HepG2 (cell line): ENCODE data around the gene INPP5K. TPM values are rescaled to one million over a fixed set of nuclear protein-coding genes. Genes with fewer than 3 reads are reported as not detected.

Experiments used
- CHCHD3 ChIP-seq: sonication (generic); formaldehyde crosslinking; IDR thresholded peaks from 2 replicates; pipeline ENCODE4 v1.8.0; 2022; ENCODE audit warnings: mild to moderate bottlenecking, missing genetic modification reagents, moderate library complexity
- EP300 ChIP-seq, 3 experiments: sonication (generic) in 1 of 3; formaldehyde crosslinking in 1 of 3; IDR thresholded peaks; 2 replicates each; pipeline versions ENCODE4 v1.5.1 to v1.6.1; 2011 to 2020; ENCODE audit warnings: low read depth in 2 of 3, low read length in 2 of 3, borderline replicate concordance in 1 of 3, improper control_type of control experiment in 1 of 3, mild to moderate bottlenecking in 1 of 3, missing genetic modification reagents in 1 of 3, moderate library complexity in 1 of 3
- FOXK2 ChIP-seq: fragments of 450-650 bp; IDR thresholded peaks from 2 replicates; pipeline ENCODE4 v1.6.1; 2016
- FOXO1 ChIP-seq: sonication (generic); formaldehyde crosslinking; IDR thresholded peaks from 2 replicates; pipeline ENCODE4 v1.4.0; 2020; ENCODE audit warnings: missing genetic modification reagents
- KMT2B ChIP-seq: IDR thresholded peaks from 2 replicates; pipeline ENCODE4 v1.6.1; 2016; ENCODE audit warnings: missing genetic modification reagents, missing compliant biosample characterization
- NFE2 ChIP-seq: sonication (generic); formaldehyde crosslinking; IDR thresholded peaks from 2 replicates; pipeline ENCODE4 v1.4.0; 2020; ENCODE audit warnings: missing genetic modification reagents
- SMARCC2 ChIP-seq: fragments of 450-650 bp; IDR thresholded peaks from 2 replicates; pipeline ENCODE4 v1.6.1; 2017; ENCODE audit warnings: antibody characterized with exemption, mild to moderate bottlenecking
- SRSF9 ChIP-seq: fragments of 200-400 bp; formaldehyde crosslinking; IDR thresholded peaks from 2 replicates; pipeline ENCODE4 v1.6.1; 2018; ENCODE audit warnings: borderline replicate concordance, mild to moderate bottlenecking, low read depth, low read length; ENCODE audit not compliant: insufficient read depth, poor library complexity, severe bottlenecking
- TMF1 ChIP-seq: sonication (generic); formaldehyde crosslinking; IDR thresholded peaks from 2 replicates; pipeline ENCODE4 v1.8.1; 2022; ENCODE audit warnings: low read depth, missing genetic modification reagents
- ZNF547 ChIP-seq: sonication (generic); formaldehyde crosslinking; IDR thresholded peaks from 2 replicates; pipeline ENCODE4 v1.5.1; 2020; ENCODE audit warnings: mild to moderate bottlenecking, missing genetic modification reagents
- polyA plus RNA-seq, 8 experiments: library from polyadenylated mRNA; depleted of rRNA in 3 of 8; stranded (reverse) in 7 of 8; unstranded in 1 of 8; fragments of >200 nt; fragmentation: Illumina TruSeq in 4 of 8; extraction: Trizol in 4 of 8; gene quantifications; 2 replicates each; pipeline versions ENCODE4 v1.2.1 to v1.2.3, GENCODE V29; 2011 to 2016; ENCODE audit warnings: low read depth in 4 of 8, missing spikeins in 1 of 8, mixed read lengths in 1 of 8; ENCODE audit not compliant: insufficient read depth in 1 of 8
- total RNA-seq, 5 experiments: library from RNA; depleted of rRNA; stranded (reverse); fragments of >200 nt; fragmentation: Illumina TruSeq; extraction: Trizol; gene quantifications; 2 replicates each; pipeline ENCODE4 v1.2.3, GENCODE V29; 2016; ENCODE audit warnings: low read depth in 1 of 5
- TF ChIP-seq, protein P1 (sequence below): sonication (generic); formaldehyde crosslinking; IDR thresholded peaks from 2 replicates; pipeline ENCODE4 v1.4.0; 2020; ENCODE audit warnings: mild to moderate bottlenecking, missing genetic modification reagents
- TF ChIP-seq, protein P2 (sequence below): sonication (generic); formaldehyde crosslinking; IDR thresholded peaks from 2 replicates; pipeline ENCODE4 v1.5.0; 2020; ENCODE audit warnings: mild to moderate bottlenecking, missing genetic modification reagents, moderate library complexity
- TF ChIP-seq, protein P3 (sequence below): sonication (generic); formaldehyde crosslinking; IDR thresholded peaks from 2 replicates; pipeline ENCODE4 v1.9.0; 2022; ENCODE audit warnings: low read depth, missing genetic modification reagents
- TF ChIP-seq, protein P4 (sequence below): sonication (generic); formaldehyde crosslinking; IDR thresholded peaks from 2 replicates; pipeline ENCODE4 v1.4.0; 2020; ENCODE audit warnings: missing genetic modification reagents
- TF ChIP-seq, protein P5 (sequence below): sonication (generic); formaldehyde crosslinking; IDR thresholded peaks from 2 replicates; pipeline ENCODE4 v1.5.0; 2020; ENCODE audit warnings: missing genetic modification reagents, mild to moderate bottlenecking, borderline replicate concordance
- TF ChIP-seq, protein P6 (sequence below): IDR thresholded peaks from 2 replicates; pipeline ENCODE4 v1.6.1; 2016; ENCODE audit warnings: low read depth, control low read depth
- TF ChIP-seq, protein P7 (sequence below): IDR thresholded peaks from 2 replicates; pipeline ENCODE4 v1.6.1; 2018; ENCODE audit warnings: missing genetic modification reagents

Gene INPP5K
- total and polyA plus RNA-seq, 2 of the 13 experiments (the other 11 are each of a cell fraction or from before 2014, with no cell fraction given), result 4.8 to 9.6 TPM

DNA sequence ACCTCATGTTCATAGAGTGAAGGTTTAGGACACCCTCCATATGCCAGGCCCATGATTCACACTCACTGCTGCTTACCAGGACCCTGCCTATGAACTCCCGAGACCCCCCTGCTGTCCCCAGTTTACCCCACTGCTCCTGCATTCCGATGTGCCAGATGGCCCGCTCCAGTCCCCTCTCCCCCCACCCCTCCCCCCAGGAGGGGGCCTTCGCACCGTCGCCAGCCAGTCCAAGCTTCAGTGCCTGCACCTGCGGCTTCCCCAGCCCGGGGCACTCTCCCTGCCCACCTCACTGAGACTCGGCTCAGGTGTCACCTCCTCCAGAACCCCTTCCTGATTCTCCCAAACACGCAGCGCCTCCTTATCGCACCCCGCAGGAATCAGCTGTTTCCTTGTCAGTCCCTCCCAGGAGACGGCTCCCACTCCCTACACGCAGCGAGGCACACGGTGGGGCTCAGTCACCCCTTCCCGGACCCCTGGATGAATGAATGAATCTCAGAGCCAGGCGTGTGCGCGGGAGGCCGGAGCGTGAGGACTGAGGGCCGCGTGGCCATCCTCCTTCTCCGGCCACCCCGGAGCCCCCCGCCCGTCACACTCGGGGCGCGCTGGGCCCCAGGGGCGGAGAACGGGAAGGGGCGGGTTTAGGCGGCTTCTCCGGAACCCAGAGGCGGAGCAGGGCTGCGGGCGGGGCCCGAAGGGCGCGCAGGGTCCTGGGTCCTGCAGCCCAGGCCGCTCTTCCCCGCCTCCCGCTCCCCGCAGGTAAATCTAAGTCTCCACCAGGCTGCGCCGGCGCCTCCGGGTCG lies 25.6 kb downstream of the INPP5K start (continued):
- TF ChIP-seq, protein P1, sequence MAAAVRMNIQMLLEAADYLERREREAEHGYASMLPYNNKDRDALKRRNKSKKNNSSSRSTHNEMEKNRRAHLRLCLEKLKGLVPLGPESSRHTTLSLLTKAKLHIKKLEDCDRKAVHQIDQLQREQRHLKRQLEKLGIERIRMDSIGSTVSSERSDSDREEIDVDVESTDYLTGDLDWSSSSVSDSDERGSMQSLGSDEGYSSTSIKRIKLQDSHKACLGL (CRISPR knock-in tag), result 0 out of 2 replicates have a peak, but pooled peaks have one; percentile 58
- TF ChIP-seq KMT2B (CRISPR knock-in tag) (0 out of 2 replicates have a peak, but pooled peaks have one; percentile 23), ZNF547 (CRISPR knock-in tag) (peak; percentile 58; the same call in 1 of the 2 replicates), EP300 (IDR thresholded peaks at IDR 0.05; ENCODE audit: low read depth in 2 of 2, low read length in 2 of 2) (0 out of 4 replicates have a peak, but pooled peaks of 1 of the 2 experiments have one; percentile 33), EP300 (CRISPR knock-in tag; IDR thresholded peaks at IDR 0.05; ENCODE audit: borderline replicate concordance) (0 out of 2 replicates have a peak, but pooled peaks have one; percentile 14), SRSF9 (no peak), SMARCC2 (no peak), NFE2 (CRISPR knock-in tag) (no peak), FOXK2 (no peak), CHCHD3 (no peak), TMF1 (CRISPR knock-in tag) (no peak), FOXO1 (CRISPR knock-in tag) (peak; percentile 16)
- TF ChIP-seq, protein P2, sequence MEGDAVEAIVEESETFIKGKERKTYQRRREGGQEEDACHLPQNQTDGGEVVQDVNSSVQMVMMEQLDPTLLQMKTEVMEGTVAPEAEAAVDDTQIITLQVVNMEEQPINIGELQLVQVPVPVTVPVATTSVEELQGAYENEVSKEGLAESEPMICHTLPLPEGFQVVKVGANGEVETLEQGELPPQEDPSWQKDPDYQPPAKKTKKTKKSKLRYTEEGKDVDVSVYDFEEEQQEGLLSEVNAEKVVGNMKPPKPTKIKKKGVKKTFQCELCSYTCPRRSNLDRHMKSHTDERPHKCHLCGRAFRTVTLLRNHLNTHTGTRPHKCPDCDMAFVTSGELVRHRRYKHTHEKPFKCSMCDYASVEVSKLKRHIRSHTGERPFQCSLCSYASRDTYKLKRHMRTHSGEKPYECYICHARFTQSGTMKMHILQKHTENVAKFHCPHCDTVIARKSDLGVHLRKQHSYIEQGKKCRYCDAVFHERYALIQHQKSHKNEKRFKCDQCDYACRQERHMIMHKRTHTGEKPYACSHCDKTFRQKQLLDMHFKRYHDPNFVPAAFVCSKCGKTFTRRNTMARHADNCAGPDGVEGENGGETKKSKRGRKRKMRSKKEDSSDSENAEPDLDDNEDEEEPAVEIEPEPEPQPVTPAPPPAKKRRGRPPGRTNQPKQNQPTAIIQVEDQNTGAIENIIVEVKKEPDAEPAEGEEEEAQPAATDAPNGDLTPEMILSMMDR (CRISPR knock-in tag), result no peak; the same call in 1 of the 2 replicates
- TF ChIP-seq, protein P3, sequence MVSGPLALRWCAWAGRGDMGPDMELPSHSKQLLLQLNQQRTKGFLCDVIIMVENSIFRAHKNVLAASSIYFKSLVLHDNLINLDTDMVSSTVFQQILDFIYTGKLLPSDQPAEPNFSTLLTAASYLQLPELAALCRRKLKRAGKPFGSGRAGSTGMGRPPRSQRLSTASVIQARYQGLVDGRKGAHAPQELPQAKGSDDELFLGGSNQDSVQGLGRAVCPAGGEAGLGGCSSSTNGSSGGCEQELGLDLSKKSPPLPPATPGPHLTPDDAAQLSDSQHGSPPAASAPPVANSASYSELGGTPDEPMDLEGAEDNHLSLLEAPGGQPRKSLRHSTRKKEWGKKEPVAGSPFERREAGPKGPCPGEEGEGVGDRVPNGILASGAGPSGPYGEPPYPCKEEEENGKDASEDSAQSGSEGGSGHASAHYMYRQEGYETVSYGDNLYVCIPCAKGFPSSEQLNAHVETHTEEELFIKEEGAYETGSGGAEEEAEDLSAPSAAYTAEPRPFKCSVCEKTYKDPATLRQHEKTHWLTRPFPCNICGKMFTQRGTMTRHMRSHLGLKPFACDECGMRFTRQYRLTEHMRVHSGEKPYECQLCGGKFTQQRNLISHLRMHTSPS (CRISPR knock-in tag), result no peak
- TF ChIP-seq, protein P4, sequence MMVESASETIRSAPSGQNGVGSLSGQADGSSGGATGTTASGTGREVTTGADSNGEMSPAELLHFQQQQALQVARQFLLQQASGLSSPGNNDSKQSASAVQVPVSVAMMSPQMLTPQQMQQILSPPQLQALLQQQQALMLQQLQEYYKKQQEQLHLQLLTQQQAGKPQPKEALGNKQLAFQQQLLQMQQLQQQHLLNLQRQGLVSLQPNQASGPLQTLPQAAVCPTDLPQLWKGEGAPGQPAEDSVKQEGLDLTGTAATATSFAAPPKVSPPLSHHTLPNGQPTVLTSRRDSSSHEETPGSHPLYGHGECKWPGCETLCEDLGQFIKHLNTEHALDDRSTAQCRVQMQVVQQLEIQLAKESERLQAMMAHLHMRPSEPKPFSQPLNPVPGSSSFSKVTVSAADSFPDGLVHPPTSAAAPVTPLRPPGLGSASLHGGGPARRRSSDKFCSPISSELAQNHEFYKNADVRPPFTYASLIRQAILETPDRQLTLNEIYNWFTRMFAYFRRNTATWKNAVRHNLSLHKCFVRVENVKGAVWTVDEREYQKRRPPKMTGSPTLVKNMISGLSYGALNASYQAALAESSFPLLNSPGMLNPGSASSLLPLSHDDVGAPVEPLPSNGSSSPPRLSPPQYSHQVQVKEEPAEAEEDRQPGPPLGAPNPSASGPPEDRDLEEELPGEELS (CRISPR knock-in tag), result peak; percentile 46
- TF ChIP-seq, protein P5, sequence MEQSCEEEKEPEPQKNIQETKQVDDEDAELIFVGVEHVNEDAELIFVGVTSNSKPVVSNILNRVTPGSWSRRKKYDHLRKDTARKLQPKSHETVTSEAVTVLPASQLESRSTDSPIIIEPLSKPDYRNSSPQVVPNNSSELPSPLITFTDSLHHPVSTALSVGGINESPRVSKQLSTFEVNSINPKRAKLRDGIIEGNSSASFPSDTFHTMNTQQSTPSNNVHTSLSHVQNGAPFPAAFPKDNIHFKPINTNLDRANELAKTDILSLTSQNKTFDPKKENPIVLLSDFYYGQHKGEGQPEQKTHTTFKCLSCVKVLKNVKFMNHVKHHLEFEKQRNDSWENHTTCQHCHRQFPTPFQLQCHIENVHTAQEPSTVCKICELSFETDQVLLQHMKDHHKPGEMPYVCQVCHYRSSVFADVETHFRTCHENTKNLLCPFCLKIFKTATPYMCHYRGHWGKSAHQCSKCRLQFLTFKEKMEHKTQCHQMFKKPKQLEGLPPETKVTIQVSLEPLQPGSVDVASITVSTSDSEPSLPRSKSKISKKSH (CRISPR knock-in tag), result no peak
- TF ChIP-seq, protein P6, sequence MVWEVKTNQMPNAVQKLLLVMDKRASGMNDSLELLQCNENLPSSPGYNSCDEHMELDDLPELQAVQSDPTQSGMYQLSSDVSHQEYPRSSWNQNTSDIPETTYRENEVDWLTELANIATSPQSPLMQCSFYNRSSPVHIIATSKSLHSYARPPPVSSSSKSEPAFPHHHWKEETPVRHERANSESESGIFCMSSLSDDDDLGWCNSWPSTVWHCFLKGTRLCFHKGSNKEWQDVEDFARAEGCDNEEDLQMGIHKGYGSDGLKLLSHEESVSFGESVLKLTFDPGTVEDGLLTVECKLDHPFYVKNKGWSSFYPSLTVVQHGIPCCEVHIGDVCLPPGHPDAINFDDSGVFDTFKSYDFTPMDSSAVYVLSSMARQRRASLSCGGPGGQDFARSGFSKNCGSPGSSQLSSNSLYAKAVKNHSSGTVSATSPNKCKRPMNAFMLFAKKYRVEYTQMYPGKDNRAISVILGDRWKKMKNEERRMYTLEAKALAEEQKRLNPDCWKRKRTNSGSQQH (CRISPR knock-in tag), result no peak; the same call in 1 of the 2 replicates
- TF ChIP-seq, protein P7, sequence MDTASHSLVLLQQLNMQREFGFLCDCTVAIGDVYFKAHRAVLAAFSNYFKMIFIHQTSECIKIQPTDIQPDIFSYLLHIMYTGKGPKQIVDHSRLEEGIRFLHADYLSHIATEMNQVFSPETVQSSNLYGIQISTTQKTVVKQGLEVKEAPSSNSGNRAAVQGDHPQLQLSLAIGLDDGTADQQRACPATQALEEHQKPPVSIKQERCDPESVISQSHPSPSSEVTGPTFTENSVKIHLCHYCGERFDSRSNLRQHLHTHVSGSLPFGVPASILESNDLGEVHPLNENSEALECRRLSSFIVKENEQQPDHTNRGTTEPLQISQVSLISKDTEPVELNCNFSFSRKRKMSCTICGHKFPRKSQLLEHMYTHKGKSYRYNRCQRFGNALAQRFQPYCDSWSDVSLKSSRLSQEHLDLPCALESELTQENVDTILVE (CRISPR knock-in tag), result 0 out of 2 replicates have a peak, but pooled peaks have one; percentile 51
